Stromal cell of bone marrow (primary cell): Measurements from ENCODE around the gene EGR2.

Experiments
- DNase-seq: peaks from one replicate; pipeline ENCODE4 v3.0.0-alpha.2; 2012; ENCODE audit warnings: low read depth

Gene EGR2

DNA sequence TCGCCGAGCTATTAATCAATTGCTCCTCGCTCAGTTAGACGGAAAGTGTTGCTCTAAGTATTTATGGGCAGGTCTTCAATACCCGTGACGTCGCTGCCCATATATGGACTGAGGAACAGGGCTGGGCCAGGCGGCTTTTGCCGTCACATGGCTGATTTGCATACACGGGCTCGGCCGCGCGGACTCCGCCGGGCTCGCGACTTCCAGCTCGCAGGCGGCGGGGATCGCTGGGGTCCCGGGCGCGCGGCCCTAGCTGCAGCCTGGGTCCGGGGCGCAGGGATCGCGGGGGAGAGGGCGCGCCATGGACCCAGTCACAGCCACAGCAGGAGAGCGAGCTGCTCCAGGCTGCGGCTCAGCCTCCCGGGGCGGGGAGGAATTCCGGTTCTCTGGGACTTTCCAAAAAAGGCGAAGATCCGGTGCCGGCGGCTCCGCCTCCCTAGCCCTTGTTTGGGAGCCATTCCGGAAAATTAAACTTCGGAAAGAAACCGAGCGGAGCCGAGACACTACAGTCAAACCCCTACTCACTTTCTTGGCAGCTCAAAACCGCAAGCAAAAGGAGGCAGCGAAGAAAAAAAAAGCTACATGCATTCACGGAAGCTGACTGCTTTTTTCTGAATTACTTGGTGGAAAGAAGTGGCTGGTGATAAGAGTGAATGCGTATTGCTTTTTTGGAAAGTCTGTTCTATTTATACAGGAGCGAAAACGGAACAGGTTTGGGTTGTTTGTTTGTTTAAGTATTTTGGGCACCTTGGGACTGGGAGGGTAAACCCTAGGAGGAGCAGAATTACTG lies at the start of gene EGR2:
TSS of gene EGR2 (minus strand) at position 36 of the 790 bp plus-strand sequence. CDS start 337 bp downstream, outside the sequence.
- peak; percentile 93 for DNase-seq

DNA sequence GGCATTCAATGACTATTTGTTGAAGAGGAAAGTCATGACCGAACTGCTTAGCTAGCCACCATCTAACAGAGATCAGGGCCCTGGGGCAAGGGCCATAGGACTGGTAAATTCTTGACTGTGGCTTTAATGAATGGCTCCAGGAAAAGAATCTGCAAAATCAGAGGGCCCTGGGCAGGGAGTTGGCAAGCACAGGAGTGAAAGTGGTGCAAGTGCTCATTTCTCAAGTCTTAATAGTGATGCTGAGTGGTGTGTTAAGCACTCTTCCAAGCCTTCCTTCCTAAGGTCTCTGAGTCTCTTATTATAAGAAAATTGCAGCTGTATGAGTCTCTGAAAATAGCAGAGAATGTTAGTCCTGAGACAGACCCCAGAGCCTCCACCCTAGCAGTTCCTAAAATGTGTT lies 46.3 kb upstream of the EGR2 start:
- DNase-seq, result no peak

DNA sequence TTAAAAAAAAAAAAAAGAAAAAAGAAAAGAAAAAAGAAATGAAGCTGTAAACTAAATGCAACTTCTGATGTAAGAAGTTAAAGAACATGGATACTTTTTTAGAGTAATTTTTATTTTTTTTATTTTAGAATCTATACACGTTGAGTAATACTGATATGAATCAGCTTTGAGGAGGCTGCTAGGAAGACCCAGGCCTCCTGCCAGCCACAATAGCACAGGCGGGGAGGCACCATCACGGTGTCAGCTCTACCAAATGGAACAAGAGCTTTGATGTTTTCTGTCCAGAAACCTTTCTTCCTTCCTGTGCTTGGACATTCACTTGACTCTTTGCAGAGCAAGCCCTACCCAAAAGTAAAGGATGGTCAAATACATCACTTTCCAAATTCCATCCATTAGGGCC lies 45.3 kb upstream of the EGR2 start:
- peak; percentile 36 for DNase-seq

DNA sequence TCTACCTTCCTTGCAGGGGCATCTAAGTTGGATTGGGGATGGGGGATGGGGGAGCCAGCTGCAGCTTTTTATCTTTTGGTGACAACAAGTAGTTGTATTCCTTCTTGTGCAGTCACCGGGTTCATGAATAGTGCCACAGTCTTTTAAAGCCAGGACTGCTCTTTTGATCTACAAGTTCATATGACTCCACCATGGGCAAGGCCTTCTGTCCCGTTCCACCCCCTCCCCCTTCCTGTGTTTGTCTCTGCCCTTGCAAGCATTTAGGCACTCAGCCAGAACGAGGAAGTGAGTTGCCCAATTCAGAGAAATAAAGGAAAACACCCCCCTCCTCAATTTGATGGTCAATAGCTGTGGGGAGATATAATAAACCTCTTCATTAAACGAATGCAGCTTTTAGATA lies 44.8 kb upstream of the EGR2 start:
- no peak for DNase-seq

DNA sequence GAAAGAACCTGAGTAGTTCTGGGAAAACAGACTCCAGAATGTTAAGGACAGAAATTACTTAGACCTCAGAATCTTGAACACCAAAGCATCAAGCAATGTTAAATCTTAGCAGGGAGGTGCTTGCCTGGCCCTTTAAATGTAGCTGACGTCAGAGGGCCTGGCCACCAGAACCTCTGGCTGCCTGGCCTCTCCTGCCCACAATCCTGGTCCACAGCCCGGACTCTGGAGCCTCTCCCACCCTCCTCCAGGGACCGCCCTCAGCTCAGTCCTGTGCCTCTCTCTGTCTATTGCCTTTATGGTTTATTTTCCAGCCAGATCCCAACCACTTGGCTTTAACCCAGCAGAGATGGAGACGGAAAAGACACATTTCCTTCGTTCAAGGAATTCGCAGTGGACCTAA lies 42.2 kb upstream of the EGR2 start:
- DNase-seq, result peak; percentile 71

DNA sequence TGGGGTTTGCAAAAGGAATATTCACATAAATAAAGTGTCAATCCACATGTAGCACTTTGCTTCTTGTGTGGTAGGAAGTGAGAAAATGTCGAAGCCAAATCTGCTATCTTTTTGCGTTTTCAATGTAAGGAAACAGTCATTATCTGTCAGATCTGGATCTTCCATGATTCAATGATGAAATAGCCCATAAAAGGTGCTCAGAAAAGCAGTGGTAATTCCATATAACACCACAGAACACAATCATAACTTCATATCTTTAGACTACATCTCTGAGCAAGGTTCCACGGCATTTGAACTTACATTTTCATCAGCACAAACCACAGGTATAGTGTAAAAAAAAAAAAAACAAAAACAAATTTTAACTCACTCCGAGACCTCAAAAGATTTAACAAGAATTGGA lies 39.9 kb upstream of the EGR2 start:
- DNase-seq, result no peak

DNA sequence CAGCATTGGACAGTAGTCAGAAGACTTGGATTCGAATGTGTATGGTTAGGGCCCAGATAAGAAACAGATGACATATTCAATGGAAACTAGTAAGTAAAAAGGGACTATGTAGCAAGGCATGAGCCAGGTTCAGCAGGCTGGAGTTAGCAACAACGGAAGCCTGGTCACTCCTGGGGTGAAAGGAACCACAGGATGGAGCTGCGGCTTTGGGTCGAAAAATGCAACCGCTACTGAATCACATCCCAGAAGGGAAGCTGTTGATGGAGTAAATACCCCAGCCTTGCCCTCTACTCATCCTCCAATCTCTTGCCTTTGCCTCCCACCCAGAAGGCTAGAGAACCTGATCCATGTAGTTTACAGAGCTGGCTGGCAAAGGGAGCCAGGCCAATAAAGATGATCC lies 37.5 kb upstream of the EGR2 start:
- peak; percentile 40 for DNase-seq

DNA sequence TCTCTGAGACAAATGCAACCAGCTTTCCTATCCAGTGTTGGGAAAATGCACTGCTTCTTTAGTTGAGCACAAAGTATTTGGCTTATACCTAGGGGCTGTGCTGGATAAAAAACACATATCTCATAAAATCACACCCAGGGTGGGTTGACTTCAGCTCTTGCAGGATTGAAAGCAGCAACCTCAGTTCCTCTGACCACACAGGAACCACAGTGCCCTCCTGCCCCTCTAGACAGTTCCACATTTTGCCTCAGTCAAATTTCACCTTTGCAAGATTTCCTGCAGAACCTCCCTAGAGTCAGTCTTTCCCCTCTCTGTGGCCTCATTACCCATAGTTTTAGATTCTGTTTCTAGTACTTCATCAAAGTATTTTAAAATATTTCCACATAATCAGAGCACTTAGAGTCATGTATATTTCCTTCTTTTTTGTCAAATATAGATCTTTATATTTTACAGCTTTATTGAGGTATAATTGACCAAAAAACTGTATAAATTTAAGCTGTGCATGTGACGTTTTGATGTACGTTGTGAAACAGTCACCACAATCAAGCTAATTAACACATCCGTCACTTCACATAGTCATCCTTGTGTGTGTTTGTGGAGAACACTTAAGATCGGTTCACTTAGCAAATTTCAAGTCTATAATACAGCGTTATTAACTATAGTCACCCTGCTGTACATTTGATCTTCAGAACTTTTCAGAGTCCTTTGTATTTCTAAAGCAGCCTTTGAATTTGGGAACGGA lies 37.0 kb upstream of the EGR2 start:
- no peak for DNase-seq

DNA sequence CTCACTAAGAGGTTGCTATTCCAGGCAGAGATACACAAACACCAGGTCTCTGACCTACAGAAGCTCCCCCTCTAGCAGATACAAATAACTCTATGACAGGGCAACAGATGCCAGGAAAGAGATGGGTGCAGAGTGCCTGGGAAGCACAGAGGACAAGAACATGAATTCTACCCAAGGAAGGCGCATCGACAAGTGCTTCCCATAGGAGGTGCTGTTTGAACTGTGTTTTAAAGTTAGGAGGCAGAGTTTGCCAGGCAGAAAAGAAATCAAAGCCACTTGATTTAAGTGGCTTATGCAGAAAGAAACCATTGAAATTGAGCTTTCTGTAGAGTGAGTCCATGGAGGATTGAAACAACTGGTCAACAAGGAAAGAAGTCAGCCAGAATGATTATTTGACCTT lies 35.3 kb upstream of the EGR2 start:
- no peak for DNase-seq

DNA sequence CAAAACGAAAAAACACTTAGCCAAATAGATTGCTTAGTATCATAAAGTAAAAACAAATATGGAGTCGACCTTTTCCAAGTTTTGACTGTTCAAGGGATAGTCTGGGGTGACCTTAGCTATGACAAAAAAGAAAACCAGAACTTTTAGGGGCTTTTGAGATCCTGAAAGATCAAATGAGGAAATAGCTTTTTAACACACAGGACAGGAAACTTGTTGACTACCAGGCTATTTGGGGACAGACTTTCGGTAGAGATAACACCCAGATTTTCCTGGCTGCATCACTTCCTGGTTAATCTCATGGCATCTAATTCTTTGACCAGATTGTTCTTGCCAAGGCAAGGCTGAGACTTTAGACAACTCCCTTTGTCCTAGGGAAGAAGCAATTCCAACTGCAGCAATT lies 34.5 kb upstream of the EGR2 start:
- no peak for DNase-seq

DNA sequence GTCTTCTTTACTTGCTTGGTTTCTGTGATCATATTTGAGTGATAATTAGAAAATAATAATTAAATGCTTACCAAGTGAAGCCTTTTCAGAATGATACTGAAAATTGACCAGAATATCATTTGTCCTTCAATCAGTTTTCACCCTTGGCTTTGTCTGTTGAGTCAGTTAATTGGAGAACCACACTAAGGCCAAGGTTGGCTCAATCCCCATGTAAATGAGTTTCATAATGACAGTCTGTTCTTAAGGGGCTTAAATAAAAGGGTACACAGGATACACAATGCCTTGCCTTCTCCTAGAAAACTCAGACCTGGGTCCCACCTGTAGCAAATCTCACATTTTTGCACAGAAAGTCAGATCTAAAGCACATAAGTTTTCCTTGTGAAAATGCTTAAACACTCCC lies 31.3 kb upstream of the EGR2 start:
- no peak for DNase-seq

DNA sequence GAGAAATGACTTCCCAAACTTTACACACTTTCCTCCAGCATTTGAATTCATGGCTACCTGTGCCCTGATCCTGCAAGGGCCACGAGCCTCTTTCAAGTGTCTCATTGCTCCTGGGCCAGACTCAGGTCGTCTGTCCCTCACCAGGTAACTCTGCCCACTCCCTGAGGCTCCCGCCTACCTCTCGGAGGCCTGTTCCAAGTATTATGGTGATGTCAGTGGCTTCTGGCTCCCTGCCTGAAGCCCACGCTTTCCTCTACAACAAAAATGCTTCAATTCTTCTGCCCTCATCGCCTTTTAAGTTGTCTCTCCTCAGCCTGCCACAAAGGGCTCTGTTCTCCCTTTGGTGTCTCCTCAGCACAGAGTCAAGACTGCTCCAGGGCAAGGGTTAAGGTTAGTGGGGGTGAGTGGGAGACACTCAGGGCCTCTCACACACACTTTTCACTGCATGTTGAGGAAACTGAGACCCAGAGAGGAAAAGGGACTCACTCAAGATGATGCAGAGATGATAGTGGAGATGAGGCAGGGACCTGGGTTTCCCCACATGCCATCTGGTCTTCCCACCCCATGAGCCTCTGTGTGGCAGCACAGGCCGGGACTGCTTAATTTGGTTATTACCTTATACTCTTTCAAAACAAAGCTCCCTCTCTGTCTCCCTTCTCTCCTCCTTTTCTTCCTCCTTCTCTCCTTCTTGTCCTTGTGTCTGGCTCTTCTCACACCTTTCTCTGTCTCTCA lies 28.3 kb upstream of the EGR2 start:
- DNase-seq, result no peak

DNA sequence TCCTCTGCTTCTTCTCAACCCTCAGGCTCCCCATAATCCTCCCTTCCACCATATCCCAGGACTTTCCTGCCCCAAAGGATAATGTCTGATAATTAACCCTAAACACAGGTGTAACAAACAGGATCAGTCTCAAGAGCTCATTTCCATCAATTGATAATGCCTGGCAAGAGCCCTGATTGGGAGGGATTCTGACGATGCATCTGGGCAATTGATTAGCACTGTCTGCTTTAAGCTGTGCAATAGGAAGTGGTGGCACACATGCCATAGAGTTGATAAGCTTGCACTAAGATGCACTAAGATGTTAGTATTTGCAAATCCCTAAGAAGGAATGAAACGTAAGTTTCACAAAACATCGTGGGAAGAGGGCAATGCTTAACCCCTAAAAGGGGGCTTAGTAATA lies 27.4 kb upstream of the EGR2 start:
- DNase-seq, result no peak

DNA sequence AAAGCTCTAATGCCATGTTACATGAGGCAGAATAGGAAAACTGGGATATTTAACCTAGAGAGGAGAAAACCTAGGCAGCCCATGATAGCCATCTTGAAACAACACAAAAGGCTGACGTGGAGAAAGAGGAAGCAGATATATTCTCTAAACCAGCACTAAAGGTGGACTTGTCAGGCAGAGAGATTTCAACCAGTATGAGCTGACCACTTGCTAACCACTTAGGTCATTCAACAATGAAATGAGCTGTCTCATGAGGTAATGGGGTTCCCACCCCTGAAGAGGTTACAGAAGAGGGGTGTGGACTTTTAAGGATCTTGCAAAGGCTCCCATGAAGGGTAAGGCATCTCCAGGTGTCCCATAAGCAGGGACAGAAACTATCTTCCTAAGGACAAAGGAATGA lies 26.8 kb upstream of the EGR2 start:
- DNase-seq, result no peak

DNA sequence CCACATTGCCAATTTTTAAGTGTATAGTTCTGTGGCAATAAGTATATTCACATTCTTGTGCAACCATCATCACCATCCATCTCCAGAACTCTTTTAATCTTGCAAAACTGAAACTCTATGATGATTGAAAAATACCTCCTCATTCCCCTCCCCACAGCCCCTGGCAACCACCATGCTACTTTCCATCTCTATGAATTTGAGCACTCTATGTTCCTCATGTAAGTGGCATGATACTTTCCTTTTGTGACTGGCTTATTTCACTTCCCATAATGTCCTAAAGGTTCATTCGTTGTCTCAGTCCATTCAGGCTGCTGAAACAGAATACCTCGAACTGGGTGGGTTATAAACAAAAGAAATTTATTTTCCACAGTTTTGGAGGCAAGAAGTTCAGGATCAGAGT lies 23.4 kb upstream of the EGR2 start:
- no peak for DNase-seq

DNA sequence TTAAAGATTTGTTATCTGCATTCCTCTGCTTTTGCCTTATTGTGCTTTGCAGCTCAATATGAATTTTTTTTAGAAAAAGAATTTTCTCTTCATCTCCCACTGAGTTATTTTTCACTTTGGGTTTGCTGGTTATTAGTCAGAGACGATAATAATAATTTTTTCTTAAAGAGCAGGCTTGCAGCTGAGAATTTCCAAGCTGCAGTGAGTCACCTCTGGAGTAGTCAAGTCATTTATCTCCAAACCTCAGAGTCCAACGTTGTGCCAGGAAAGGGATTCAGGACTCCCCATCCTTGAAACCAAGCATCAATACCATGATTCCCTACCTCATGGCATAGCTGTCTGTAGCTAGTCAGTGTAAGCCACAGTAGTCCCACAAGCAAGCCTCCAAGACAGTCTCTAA lies 15.2 kb upstream of the EGR2 start:
- DNase-seq, result peak; percentile 68

DNA sequence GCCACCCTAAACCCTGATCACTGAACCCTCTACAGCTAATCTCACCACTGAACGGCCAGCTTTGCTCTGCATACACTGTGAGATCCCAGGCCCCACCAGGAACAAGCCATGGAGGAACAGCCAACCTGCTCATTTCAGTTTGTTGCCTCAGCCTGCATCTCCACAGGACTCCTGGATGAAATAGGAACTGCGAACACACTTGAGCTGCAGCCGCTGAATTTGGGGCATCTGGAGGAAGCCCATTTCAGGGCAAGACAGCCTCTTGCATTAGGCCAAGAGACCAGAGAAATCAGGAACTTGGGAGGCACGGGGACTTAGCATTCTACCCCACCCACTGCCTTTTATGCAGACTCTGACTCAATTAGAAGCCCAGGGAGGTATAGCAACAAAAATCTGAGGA lies 14.5 kb upstream of the EGR2 start:
- DNase-seq, result no peak

DNA sequence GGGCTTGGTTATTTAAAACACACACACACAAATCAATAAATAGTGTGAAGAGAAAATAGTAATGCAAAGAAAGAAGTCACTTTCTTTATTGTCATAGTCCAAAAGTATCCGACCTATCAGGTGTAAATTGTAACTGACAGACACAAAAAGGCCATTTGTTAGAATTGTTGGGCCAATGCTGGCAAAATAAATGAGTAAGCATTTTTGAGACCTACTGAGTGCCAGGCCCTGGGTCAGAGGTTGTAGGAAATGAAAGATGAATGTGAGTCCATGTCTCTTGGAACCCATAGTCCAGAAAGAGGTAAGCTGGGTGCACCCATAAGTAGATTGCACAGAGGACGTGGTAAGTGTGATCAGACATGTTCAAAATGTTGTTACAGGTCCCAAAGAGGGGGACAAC lies 13.5 kb upstream of the EGR2 start:
- no peak for DNase-seq

DNA sequence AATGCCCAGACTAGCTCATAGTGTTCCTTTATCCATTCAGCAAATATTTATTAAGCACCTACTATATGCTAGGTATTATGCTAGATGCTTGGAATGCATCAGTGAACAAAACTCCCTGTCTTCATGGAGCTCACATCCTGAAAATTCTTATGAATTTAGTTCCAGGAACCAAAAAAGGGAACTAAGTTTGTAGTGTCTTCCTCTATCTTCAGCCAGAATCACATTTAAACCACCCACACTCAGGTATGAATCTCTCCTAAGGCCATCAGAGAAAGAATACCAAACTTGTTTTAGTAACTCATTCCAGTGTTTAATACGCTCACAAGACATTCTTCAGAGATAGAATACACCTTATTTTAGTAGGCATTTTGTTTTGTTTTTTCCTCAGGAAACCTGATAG lies 10.1 kb upstream of the EGR2 start:
- no peak for DNase-seq

DNA sequence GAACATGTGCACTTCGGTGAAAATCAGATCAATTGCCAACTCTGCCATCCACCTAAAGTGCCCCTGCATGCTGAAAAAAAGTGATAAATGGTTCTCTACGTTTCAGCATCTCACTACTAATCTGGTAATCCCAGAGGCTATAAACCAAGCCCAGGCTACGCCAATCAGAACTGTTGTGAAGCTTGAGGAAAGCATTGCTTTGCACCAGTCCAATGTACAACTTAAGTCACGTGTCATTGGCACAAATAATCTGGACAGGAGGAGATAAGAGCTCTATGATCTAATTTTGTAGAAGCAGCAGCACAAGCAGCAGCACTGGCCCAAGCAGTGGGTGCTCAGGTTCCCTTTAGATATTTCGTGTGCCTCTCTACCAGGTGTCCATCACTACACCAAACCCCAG lies 4.4 kb upstream of the EGR2 start:
- no peak for DNase-seq

DNA sequence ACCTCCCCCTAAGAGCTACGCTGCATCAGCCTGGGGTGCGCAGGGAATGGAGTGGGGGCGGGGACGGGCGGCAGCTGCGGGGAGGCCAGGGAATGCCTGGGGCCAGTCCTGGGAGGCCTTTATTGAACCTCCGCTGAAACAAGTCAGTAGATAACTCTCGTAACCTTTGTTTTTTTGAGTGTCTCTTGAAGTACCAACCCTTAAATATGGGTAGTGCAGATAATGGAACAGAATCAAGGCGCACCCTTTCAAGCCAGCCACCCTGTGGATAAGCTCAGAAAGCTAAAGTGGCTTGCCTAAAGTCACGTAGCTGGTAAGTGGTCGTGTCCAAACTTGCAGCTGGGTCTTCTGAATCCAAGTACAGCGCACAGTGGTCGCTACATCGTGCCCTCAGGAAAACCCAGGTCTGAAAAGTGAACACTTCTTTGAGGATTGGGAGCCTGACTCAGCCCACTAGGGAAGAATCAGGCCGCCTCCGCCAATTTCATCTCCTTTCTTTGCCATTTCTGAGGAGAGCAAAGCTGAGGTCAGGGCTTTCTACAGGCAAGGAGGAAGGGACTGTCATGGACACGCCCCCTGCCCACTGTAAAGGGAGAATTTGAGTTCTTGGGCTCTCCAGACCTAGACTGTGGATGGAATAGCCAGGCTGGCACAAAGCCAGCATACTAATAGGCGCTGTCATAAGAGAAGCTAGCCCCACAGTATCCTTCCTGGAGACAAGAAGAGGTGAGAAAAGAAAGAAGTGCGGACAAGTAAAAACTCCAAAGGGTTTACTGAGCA lies 3.2 kb upstream of the EGR2 start:
- DNase-seq, result no peak

DNA sequence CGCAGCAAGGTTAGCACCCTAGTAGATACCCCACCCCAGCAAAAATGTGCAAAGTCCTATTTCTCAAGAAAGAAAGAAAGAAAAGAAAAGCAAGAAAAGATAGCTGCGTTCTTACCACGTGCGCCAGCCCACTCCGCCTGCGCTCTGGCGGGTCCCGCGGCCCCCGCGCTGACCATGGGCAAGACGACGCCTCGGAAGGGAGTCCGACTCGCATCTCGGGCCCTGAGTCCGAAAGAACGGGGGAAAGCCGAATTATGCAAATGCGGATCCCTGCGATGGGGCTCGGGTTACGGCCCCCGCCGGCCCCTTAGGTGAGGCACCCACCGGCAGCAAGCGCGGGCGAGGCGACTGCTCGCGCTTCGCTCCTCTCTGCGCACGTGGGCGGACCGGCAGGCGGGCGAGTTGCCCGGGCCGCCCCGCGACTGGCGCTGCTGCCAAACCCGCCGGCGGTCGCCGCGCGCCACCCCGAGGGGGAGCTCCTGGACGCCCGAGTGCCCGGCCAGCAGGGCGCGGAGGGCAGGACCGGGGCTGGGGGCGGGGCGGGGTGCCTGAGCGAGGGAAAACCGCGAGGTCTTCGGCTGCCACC lies 2.4 kb upstream of the EGR2 start:
- no peak for DNase-seq
